Suprapubic skin (tissue), 4 donors: Measurements from ENCODE around the gene SORCS2. TPM values are rescaled to one million over a fixed set of nuclear protein-coding genes. Genes with fewer than 3 reads are reported as not detected.

Source experiments
- DNase-seq, 2 donors: peaks; one replicate each; pipeline ENCODE4 v3.0.0-alpha.2; 2019; ENCODE audit warnings: low spot score in 2 of 2
- H3K27ac ChIP-seq: fragments of 200-600 bp; sonication (generic); one replicate; pipeline ENCODE4 v1.5.1; 2019
- H3K27me3 ChIP-seq: fragments of 200-600 bp; sonication (generic); one replicate; pipeline ENCODE4 v1.5.1; 2019
- H3K36me3 ChIP-seq: fragments of 200-600 bp; sonication (generic); one replicate; pipeline ENCODE4 v1.5.1; 2019
- H3K4me1 ChIP-seq: fragments of 200-600 bp; sonication (generic); one replicate; pipeline ENCODE4 v1.5.1; 2019
- H3K4me3 ChIP-seq: fragments of 200-600 bp; sonication (generic); one replicate; pipeline ENCODE4 v1.5.1; 2019; ENCODE audit warnings: mild to moderate bottlenecking
- H3K9me3 ChIP-seq: fragments of 200-600 bp; sonication (generic); one replicate; pipeline ENCODE4 v1.5.1; 2019
- EP300 ChIP-seq: sonication (generic); formaldehyde crosslinking; IDR thresholded peaks from one replicate; pipeline ENCODE4 v1.6.1; 2017; ENCODE audit warnings: antibody characterized with exemption
- POLR2A ChIP-seq, 2 donors: fragments of 450-650 bp; IDR thresholded peaks; one replicate each; pipeline ENCODE4 v1.6.1; 2017; ENCODE audit warnings: antibody characterized with exemption in 2 of 2, mild to moderate bottlenecking in 2 of 2, moderate library complexity in 2 of 2
- POLR2AphosphoS5 ChIP-seq, 3 donors: sonication (generic); formaldehyde crosslinking; IDR thresholded peaks; one replicate each; pipeline ENCODE4 v1.6.1; 2017; ENCODE audit warnings: antibody characterized with exemption in 3 of 3
- WGBS: methylation state at CpG from one replicate; pipeline ENCODE4 v1.1.5; 2018; 5-methylcytosine and 5-hydroxymethylcytosine counted together
- total RNA-seq, 4 donors: library from RNA; depleted of rRNA; stranded (reverse); fragments of >200 nt; gene quantifications; one replicate each; pipeline ENCODE4 v1.1.0, GENCODE V29; 2016
- TF ChIP-seq, protein P1 (sequence below), 2 donors: fragments of 200-600 bp in 1 of 2; fragments of 450-650 bp in 1 of 2; sonication (generic) in 1 of 2; IDR thresholded peaks; one replicate each; pipeline ENCODE4 v1.5.1; 2016 to 2019; ENCODE audit warnings: antibody characterized with exemption in 2 of 2, mild to moderate bottlenecking in 1 of 2, moderate library complexity in 1 of 2

The SORCS2 gene
- total RNA-seq, 4 donors from 2014 or later = 0.94 to 4.6 (median 1.3) TPM

GRCh38 chr4:7371210-7371941 lies 179.0 kb downstream of the SORCS2 start:
- H3K27ac ChIP-seq = no peak overlapping the region
- no peak for DNase-seq
- 75% methylated on average over 27 of the region's 31 CpGs for WGBS
- H3K4me1 ChIP-seq = peaks cover 5% of the 10 kb centered on the region
- no peaks in the 10 kb centered on the region for H3K9me3 ChIP-seq
- H3K36me3 ChIP-seq = no peaks in the 10 kb centered on the region
- peaks cover 22% of the 10 kb centered on the region for H3K27me3 ChIP-seq
- no peak overlapping the region for H3K4me3 ChIP-seq
- TF ChIP-seq, protein P1, sequence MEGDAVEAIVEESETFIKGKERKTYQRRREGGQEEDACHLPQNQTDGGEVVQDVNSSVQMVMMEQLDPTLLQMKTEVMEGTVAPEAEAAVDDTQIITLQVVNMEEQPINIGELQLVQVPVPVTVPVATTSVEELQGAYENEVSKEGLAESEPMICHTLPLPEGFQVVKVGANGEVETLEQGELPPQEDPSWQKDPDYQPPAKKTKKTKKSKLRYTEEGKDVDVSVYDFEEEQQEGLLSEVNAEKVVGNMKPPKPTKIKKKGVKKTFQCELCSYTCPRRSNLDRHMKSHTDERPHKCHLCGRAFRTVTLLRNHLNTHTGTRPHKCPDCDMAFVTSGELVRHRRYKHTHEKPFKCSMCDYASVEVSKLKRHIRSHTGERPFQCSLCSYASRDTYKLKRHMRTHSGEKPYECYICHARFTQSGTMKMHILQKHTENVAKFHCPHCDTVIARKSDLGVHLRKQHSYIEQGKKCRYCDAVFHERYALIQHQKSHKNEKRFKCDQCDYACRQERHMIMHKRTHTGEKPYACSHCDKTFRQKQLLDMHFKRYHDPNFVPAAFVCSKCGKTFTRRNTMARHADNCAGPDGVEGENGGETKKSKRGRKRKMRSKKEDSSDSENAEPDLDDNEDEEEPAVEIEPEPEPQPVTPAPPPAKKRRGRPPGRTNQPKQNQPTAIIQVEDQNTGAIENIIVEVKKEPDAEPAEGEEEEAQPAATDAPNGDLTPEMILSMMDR (IDR thresholded peaks at IDR 0.05) = no peak
- TF ChIP-seq POLR2A (IDR thresholded peaks at IDR 0.05) = no peak
- no peak for TF ChIP-seq POLR2AphosphoS5 (IDR thresholded peaks at IDR 0.05)
- no peak for TF ChIP-seq EP300

- TF ChIP-seq EP300 (no peak), POLR2A (IDR thresholded peaks at IDR 0.05) (no peak), POLR2AphosphoS5 (IDR thresholded peaks at IDR 0.05) (no peak)
- TF ChIP-seq, protein P1 (IDR thresholded peaks at IDR 0.05) = no peak
- no peaks in the 10 kb centered on the region for H3K9me3 ChIP-seq
- no peak overlapping the region for H3K4me3 ChIP-seq
- H3K27me3 ChIP-seq = peaks cover 13% of the 10 kb centered on the region
- H3K36me3 ChIP-seq = no peaks in the 10 kb centered on the region
- H3K4me1 ChIP-seq = peaks cover 5% of the 10 kb centered on the region
- no peak for DNase-seq
- no peak overlapping the region for H3K27ac ChIP-seq
- 84% methylated on average over 13 of the region's 13 CpGs for WGBS
Measured at GRCh38 chr4:7372673-7373072, 180.3 kb downstream of the SORCS2 start.

DNA sequence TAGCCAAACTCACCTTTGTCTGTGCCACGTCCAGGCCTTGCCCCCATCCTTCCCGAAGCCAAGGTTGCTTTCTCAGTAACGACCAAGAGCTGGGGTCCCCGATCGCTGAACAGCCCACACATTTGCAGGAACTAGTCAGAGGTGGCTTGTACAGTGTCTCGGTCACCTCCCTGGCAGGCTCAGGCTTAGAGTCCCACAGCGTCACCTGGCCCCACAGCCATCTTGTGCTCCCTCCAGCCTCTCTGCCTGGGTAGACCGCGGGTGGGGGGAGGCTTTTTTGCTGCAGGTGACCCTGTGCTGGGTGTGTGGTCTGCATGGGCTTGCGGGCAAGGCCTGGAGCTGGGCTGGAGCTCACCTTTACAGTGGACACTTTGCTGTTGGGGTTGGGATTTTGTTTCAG lies 182.2 kb downstream of the SORCS2 start:
- DNase-seq = no peak
- no peak for TF ChIP-seq POLR2AphosphoS5 (IDR thresholded peaks at IDR 0.05)
- no peak for TF ChIP-seq EP300
- no peaks in the 10 kb centered on the region for H3K9me3 ChIP-seq
- WGBS = 91% methylated on average over 7 of the region's 10 CpGs
- H3K4me3 ChIP-seq = no peak overlapping the region
- peaks cover 5% of the 10 kb centered on the region for H3K4me1 ChIP-seq
- H3K27me3 ChIP-seq = peaks cover 17% of the 10 kb centered on the region
- H3K36me3 ChIP-seq = no peaks in the 10 kb centered on the region
- no peak overlapping the region for H3K27ac ChIP-seq

DNA sequence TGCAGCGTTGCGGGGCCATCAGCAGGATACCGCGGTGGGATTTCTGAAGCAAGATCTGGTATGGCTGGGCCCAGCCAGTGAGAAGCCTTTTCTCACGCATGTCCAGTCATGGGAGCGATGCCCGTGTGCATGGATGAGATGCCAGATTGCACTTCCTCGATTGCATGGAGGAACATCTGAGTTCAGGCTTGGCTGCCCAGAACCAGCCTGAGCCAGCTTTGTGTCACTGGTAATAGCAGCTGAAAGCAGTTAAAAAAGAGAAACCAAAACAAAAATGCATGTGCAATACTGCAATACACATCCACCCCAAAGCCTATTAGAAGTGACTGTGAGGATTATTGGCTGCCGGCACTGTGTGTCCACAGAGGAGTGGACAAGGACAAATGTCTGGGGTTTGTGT lies 183.1 kb downstream of the SORCS2 start:
- H3K9me3 ChIP-seq = no peaks in the 10 kb centered on the region

GRCh38 chr4:7377223-7377865 lies 185.0 kb downstream of the SORCS2 start:
- no peaks in the 10 kb centered on the region for H3K36me3 ChIP-seq
- 60% methylated on average over 15 of the region's 15 CpGs for WGBS
- H3K27ac ChIP-seq = no peak overlapping the region
- no peaks in the 10 kb centered on the region for H3K9me3 ChIP-seq
- peaks cover 21% of the 10 kb centered on the region for H3K27me3 ChIP-seq
- H3K4me3 ChIP-seq = no peak overlapping the region
- H3K4me1 ChIP-seq = peaks cover 18% of the 10 kb centered on the region
- TF ChIP-seq, protein P1 (IDR thresholded peaks at IDR 0.05) = no peak
- TF ChIP-seq POLR2A (IDR thresholded peaks at IDR 0.05) = no peak
- TF ChIP-seq POLR2AphosphoS5 (IDR thresholded peaks at IDR 0.05) = no peak
- TF ChIP-seq EP300 = no peak
- DNase-seq = no peak

More for the DNA sequence above, 183.1 kb downstream of the SORCS2 start:
- Histone ChIP-seq H3K27ac (peak overlapping the region; percentile 8), H3K4me3 (no peak overlapping the region), H3K36me3 (no peaks in the 10 kb centered on the region), H3K27me3 (peaks cover 15% of the 10 kb centered on the region), H3K4me1 (peaks cover 5% of the 10 kb centered on the region)
- no peak for DNase-seq
- TF ChIP-seq, protein P1 (IDR thresholded peaks at IDR 0.05) = no peak
- TF ChIP-seq POLR2AphosphoS5 (IDR thresholded peaks at IDR 0.05) = peak in 1 of 3 donors; percentile 42
- 62% methylated on average over 9 of the region's 9 CpGs for WGBS
